ENCODE data around the gene IPO9. TPM values are rescaled to one million over a fixed set of nuclear protein-coding genes. Genes with fewer than 3 reads are reported as not detected.

Gene IPO9
- total RNA-seq, 1 donor: 28.9 TPM

GRCh38 chr1:201884425-201884824 is 55.5 kb downstream of the IPO9 start:
- no peak for TF ChIP-seq CTCF (IDR thresholded peaks at IDR 0.05; ENCODE audit: insufficient read depth, low read depth, low read length)
- DNase-seq (ENCODE audit: low read depth): no peak
- no peak overlapping the region for H3K4me3 ChIP-seq (ENCODE audit: low read depth, low read length)

GRCh38 chr1:201885531-201886075 is 56.6 kb downstream of the IPO9 start:
- peak; percentile 42 for DNase-seq (ENCODE audit: low read depth)
- no peak for TF ChIP-seq CTCF (IDR thresholded peaks at IDR 0.05; ENCODE audit: insufficient read depth, low read depth, low read length)
- no peak overlapping the region for H3K4me3 ChIP-seq (ENCODE audit: low read depth, low read length)

- H3K4me3 ChIP-seq (ENCODE audit: low read depth, low read length): no peak overlapping the region
- TF ChIP-seq CTCF (IDR thresholded peaks at IDR 0.05; ENCODE audit: insufficient read depth, low read depth, low read length): no peak
- DNase-seq (ENCODE audit: low read depth): no peak
Observed at GRCh38 chr1:201886103-201886885, 57.3 kb downstream of the IPO9 start.

GRCh38 chr1:201887116-201887866 is 58.3 kb downstream of the IPO9 start:
- DNase-seq (ENCODE audit: low read depth): no peak
- no peak for TF ChIP-seq CTCF (IDR thresholded peaks at IDR 0.05; ENCODE audit: insufficient read depth, low read depth, low read length)
- H3K4me3 ChIP-seq (ENCODE audit: low read depth, low read length): no peak overlapping the region

GRCh38 chr1:201888282-201889089 is 59.5 kb downstream of the IPO9 start, which contains the start of gene SHISA4:
TSS of gene SHISA4 (plus strand) at chr1:201888898. CDS start at chr1:201888995, 97 bp downstream.
- no peak for TF ChIP-seq CTCF (IDR thresholded peaks at IDR 0.05; ENCODE audit: insufficient read depth, low read depth, low read length)
- H3K4me3 ChIP-seq (ENCODE audit: low read depth, low read length): peak within 1 kb of the TSS; percentile 77
- peak; percentile 39 for DNase-seq (ENCODE audit: low read depth)

Measured in fibroblast of villous mesenchyme (primary cell).